ENCODE results near the gene CCDC148.
"Not testable (repeated sequence)": the region's sequence is repeated elsewhere in the genome, so short reads cannot be mapped to it uniquely, and the experiment has no call there.

The CCDC148 gene

DNA sequence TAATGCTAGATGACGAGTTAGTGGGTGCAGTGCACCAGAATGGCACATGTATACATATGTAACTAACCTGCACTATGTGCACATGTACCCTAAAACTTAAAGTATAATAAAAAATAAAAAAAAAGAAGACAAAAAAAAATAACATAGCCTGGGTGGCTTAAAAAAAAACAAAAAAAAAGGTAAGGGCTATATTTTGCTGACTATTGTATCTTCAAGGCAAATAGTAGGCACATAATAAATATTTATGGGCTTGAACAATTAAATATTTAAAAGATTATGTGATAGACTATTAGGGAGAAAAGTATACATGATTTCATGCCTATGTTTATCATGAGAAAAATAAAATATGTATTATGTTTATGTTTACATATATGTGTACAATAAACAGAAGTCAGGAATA, 99.4 kb downstream of the CCDC148 start:
- no peak for DNase-seq (ENCODE audit: low read depth in 2 of 2)

- not testable (repeated sequence) for DNase-seq (ENCODE audit: low read depth in 2 of 2)
Observed at GRCh38 chr2:158351466-158351816, 105.1 kb downstream of the CCDC148 start.

DNA sequence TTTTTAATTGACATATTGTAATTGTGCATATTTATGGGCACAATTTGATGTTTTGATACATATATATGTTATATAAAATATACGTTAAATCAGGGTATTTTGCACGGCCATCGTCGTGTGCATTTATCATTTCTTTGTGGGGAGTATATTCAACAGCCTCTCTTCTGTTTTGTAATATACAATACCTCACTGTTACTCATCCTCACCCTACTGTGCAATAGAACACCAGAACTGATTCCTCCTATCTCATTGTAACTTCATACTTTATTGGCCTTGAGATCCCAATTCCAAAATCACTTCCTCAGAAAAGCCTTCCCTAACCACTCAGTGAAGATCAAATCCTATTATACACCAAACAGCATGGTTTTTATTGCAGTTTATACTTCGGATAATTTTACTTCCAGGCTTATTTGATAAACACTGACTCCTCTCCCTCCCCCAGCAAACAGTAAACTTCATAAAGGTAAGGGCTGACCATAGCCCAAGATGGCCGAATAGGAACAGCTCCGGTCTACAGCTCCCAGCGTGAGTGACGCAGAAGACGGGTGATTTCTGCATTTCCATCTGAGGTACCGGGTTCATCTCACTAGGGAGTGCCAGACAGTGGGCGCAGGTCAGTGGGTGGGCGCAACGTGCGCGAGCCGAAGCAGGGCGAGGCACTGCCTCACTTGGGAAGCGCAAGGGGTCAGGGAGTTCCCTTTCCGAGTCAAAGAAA, 105.6 kb downstream of the CCDC148 start:
- DNase-seq (ENCODE audit: low read depth in 2 of 2): not testable (repeated sequence)

DNA sequence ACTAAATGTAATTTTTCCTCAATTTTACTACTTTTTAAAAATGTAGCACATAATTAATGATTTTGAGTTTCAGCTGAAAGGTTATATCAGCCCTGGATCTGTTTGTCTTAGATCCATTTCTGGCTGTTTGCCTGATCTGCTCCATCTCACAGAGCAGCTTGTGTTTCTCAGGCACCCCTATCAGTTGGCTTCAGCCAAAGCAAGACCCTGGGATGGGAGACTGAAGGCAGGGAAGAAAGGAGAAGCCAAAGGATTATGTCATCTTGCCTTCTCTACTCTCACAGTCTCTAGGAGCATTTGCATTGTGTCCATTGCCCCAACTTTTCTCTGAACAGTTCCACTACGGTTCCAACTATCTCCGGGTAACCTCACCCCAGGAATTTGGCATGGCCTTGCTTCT, 110.5 kb downstream of the CCDC148 start:
- DNase-seq (ENCODE audit: low read depth in 2 of 2): no peak

DNA sequence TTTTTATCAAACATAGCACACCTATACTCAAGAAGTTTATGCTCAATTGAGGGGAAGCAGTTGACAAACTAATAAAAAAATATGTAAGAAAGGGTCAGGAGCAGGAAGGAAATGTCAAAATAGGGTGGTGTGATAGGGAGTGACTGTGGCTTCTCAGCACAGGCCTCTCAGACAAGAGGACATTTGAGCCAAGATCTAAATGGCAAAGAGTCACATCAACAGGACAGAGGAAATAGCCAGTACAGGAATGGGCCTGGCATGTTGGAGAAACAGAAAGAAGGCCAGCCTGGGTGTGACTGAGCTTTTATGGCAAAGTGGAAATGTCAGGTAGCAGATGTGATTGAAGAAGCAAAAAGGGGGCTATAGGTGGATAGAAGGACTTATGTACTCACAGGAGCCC, 117.0 kb downstream of the CCDC148 start:
- DNase-seq (ENCODE audit: low read depth in 2 of 2): no peak

GRCh38 chr2:158337018-158337417, 119.5 kb downstream of the CCDC148 start:
- no peak for DNase-seq (ENCODE audit: low read depth in 2 of 2)

DNA sequence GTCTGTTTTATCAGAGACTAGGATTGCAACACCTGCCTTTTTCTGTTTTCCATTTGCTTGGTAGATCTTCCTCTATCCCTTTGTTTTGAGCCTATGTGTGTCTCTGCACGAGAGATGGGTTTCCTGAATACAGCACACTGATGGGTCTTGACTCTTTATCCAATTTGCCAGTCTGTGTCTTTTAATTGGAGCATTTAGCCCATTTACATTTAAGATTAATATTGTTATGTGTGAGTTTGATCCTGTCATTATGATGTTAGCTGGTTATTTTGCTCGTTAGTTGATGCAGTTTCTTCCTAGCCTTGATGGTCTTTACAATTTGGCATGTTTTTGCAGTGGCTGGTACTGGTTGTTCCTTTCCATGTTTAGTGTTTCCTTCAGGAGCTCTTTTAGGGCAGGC, 124.8 kb downstream of the CCDC148 start:
- not testable (repeated sequence) for DNase-seq (ENCODE audit: low read depth in 2 of 2)

DNA sequence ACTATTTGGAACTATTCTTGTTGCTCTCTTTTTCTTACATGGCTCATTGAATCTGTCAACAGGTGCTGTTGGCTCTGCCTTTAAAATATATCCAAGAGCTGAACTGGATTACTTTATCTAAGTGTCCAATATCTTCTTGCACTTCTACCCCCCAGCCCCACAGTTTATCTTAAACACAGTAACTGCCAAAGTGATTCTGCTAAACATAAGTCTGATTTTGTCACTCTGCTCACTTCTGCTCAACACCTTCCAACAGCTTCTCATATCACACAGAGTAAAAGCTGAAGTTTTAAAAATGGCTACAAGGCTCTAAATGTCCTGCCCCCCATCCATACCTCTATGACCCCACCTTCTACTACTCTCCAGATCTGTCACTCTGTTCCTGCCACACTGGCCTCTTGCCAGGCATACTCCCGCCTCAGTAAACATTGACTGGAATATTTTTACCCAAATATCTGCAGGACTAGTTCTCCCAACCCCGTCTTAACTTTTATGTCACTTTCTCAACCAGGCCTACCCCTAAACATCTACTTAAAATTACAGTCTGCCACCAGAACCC, 130.7 kb downstream of the CCDC148 start:
- DNase-seq (ENCODE audit: low read depth in 2 of 2): no peak

DNA sequence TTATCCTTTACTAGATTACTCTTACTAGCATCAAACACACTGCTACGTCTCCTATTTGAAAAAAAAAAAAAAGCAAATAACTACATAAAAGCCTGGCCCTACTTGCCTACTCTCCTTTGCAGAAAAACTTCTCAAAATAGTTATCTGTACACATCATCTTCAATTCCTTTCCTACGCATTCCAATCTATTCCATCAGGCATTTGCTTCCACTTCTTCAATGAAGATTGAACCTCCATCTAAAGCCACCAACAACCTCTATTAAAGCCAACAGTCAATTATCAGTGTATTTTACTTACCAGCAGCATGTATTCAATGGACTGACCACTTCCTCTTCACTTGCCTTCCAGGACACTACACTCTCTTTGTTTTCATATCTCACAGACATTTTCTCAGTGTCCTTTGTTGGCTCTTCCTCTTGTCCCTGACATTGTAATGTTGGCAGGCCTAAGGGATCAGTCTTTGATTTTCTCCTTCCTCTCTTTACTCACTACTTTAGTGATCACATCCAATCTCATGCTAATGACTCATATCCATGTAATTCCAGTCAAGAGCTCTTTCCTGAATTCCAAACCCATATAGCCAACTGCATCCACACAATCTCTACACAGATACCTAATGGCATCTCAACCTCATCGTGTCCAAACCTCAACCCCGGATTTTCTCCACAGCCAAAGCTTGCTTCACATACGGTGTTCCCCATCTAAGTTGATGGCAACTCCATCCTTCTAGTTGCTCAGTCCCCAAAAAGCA, 131.3 kb downstream of the CCDC148 start:
- DNase-seq (ENCODE audit: low read depth in 2 of 2): no peak

DNA sequence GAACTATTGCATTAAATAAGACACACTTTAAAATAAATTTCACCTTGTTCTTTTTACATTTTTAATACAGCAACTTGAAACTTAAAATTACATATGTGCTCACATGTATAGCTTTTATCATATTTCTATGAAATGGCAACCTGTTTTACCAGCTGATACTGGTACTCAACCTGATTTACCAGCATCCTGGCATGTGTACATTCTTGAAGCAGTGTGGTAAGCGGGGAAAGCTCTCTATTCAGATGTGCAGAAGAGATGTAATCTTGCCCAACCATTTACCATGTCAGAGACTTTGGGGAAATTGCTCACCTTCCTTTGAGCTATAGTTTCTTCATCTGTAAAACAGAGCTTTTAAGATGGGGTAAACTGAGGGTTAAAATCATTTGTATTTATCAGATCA, 133.2 kb downstream of the CCDC148 start:
- DNase-seq (ENCODE audit: low read depth in 2 of 2): no peak

GRCh38 chr2:158321264-158321663, 135.3 kb downstream of the CCDC148 start:
- no peak for DNase-seq (ENCODE audit: low read depth in 2 of 2)

- no peak for DNase-seq (ENCODE audit: low read depth in 2 of 2)
Observed at GRCh38 chr2:158319269-158319668, 137.3 kb downstream of the CCDC148 start.

DNA sequence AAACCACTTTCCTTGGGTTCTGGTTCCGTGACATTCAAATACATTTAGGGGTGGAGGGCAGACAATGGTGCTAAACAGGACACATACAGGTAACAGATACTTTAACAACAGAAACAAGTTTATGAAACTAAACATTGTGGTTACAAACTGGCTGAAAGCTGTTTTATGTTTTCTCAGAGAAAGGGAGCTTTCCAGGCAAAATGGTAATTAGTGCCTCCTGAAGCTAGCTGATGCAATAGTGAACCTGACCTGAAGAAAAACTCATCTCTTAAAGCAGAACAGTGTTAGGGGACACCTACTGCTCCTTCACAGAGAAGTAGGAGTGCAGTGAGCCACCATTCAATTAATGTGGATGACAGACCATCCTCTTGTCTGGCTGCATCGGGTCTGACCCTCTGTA, 138.9 kb downstream of the CCDC148 start:
- DNase-seq (ENCODE audit: low read depth in 2 of 2): no peak

DNA sequence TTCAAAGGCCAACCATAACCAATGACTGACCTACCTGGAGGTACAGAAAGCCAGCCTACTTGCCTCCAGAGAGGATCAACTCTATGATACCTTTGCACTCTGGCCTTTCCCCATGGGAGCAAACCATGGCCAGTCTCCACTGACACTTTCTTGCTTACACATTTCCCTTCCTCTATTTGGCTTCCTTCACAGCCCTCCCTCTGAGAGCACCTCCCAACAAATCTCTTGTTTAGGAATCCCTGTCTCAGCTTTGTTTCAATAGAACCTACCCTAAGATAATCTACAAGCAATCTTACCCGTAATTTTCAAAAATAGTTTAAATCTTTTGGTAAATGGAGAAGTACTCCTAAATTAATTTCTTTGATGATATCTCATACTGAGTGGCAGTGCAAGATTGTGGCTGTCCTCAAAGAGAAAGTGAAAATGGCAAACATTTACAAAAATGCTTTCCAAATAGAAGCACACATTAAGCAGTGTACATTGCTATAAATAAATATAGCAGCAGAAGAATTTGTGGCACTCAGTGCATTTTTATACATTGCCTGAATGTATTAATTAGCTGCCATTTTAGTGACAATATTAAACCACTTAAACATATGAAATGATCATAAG, 140.6 kb downstream of the CCDC148 start:
- no peak for DNase-seq (ENCODE audit: low read depth in 2 of 2)

DNA sequence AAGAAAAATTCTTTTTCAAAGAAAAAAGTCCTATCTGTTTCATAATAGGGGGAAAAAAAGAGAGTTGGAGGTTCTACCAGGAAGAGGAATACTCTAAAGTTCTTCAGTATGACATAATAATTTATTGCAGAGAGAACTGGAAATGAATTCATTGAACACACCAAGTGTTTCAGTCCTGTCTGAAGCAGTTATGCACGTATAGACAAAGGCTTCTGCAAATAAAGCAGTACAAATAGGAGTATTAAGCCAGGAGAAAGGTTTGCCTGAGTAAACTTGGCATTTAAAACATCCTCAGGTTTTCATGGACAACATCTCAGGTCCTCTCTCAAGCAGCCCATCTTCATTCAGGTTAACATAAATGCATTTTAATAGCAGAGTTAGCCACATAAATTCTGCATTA, 141.6 kb downstream of the CCDC148 start:
- no peak for DNase-seq (ENCODE audit: low read depth in 2 of 2)

- DNase-seq (ENCODE audit: low read depth in 2 of 2): no peak
Observed at GRCh38 chr2:158313734-158314133, 142.8 kb downstream of the CCDC148 start.

DNA sequence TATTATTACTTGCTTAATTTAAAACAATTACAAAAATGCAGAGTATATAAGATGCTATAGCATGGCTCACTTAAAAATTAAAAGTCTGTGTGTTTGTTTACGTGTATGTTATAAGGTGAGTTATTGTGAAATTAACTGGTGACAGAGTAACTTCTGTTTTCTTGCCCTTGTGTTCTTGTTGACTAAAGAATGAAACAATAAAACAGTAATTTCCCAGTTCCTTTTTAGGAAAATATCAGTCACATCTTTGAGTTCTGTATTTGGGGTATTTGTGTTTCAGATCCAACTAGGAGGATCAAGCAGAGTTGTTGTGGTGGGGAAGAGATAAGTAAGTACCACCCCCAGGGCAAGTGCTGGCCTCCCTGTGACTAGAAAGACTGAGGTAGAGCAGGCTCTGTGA, 143.6 kb downstream of the CCDC148 start:
- DNase-seq (ENCODE audit: low read depth in 2 of 2): no peak

DNA sequence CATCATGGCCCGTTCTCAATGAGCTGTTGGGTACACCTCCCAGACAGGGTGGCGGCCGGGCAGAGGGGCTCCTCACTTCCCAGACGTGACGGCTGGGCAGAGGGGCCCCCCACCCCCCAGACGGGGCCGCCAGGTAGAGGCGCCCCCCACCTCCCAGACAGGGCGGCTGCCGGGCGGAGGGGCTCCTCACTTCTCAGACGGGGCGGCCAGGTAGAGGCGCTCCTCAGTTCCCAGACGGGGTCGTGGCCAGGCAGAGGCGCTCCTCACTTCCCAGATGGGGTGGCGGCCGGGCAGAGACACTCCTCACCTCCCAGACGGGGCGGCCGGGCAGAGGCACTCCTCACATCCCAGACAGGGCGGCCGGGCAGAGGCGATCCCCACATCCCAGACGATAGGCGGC, 146.1 kb downstream of the CCDC148 start:
- not testable (repeated sequence) for DNase-seq (ENCODE audit: low read depth in 2 of 2)

- no peak for DNase-seq (ENCODE audit: low read depth in 2 of 2)
Observed at GRCh38 chr2:158305501-158305900, 151.1 kb downstream of the CCDC148 start.

DNA sequence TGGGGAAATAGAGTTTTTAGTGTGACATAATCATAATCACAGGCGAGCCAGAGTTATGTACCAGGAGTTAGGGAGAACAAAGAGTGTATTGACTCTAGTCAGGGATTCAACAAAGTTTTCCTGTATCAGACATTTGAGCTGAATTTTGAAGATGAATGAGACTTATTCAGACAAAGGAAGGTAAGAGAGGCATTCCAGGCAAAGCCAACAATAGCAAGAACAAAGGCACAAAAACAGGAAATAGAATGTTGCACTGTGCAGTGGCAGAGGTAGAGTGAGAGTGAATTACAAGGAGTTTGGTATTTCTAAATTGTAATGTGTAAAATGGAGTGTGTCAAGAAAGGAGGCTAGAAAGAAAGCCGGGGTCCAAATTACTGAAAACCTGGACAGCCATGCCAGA, 156.2 kb downstream of the CCDC148 start:
- no peak for DNase-seq (ENCODE audit: low read depth in 2 of 2)

GRCh38 chr2:158297606-158298005, 158.9 kb downstream of the CCDC148 start:
- DNase-seq (ENCODE audit: low read depth in 2 of 2): no peak

GRCh38 chr2:158297120-158297519, 159.4 kb downstream of the CCDC148 start:
- DNase-seq (ENCODE audit: low read depth in 2 of 2): no peak

DNA sequence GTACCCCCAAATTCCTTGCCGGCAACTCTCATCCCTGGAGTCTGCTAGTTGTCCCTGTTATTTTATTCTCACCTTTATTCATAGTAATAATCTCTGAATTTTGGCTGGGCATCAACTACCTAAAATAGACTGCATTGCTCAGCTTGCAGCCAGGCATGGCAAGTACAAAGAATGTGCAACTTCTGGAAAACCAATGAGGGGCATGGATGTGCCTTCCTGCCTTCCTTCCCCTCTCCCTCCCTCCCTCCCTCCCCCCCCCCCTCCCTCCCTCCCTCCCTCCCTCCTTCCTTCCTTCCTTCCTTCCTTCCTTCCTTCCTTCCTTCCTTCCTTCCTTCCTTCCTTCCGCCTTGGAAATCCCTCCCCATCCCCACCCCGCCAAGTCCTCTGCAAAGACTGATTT, 162.8 kb downstream of the CCDC148 start:
- DNase-seq (ENCODE audit: low read depth in 2 of 2): no peak

All from stimulated activated CD8-positive, alpha-beta memory T cell treated with anti-CD3 and anti-CD28 coated beads, Interleukin-15, amount 100 ng/mL, for 4 hours (primary cell).